ENCODE data around the gene CERK. TPM values are rescaled to one million over a fixed set of nuclear protein-coding genes. Genes with fewer than 3 reads are reported as not detected.

CERK gene
- polyA plus RNA-seq, 3 donors, result 14.7 to 27.2 (median 18.6) TPM

DNA sequence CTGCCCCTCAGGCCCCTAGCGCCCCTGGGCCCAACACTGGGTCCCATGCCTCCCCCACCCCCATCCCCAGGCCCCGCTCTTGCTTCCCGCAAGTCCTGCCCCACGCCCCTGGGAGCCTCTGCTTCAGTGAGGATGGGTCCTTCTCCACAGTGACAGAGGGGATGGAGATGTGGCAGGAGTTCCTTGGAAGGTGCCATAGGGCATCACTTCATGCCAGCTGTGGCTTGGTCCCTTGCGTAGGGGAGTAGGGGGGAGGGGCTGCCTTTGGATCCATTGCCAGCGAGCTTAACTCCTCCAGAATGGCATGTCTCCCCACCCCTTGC lies 14.9 kb upstream of the CERK start:
- no peak overlapping the region for H3K27ac ChIP-seq (ENCODE audit: low read depth, low read length)
- WGBS, 3 donors, result 96 to 97% (median 96%) methylated on average over 6 of the region's 6 CpGs

DNA sequence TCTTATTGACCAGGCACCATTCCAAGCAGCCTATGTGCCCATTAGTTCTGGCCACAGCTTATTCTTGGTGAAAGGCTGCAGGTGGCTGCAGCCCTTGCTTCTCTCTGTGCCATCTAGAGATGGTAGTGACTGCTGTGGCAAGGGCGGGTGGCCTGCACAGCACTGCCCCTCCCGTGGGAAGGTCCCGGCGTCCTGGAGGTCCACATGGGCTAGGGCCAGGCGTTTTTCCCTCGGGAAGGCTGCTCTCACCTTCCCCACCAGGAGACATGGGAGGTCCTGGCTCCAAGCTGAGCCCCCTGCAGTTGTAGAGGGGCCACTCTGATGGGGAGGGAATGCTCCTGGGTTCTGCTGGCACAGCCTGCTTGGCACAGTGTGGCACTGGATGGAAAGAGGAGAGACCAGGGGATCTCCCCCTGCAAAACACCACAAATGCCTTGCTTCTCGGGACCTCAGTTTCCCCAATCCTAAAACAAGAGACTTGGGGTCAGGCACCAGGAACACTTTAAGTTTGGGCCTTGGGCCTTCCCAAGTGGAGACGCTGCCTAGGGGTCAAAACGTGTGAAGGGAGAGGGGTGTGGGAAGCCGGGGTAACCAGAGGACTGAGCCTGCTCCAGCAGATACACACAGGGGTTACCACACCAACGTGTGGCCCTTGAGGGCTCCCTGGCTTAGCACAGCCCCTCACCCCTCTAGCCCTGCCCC lies 14.4 kb upstream of the CERK start:
- no peak overlapping the region for H3K27ac ChIP-seq (ENCODE audit: low read depth, low read length)

DNA sequence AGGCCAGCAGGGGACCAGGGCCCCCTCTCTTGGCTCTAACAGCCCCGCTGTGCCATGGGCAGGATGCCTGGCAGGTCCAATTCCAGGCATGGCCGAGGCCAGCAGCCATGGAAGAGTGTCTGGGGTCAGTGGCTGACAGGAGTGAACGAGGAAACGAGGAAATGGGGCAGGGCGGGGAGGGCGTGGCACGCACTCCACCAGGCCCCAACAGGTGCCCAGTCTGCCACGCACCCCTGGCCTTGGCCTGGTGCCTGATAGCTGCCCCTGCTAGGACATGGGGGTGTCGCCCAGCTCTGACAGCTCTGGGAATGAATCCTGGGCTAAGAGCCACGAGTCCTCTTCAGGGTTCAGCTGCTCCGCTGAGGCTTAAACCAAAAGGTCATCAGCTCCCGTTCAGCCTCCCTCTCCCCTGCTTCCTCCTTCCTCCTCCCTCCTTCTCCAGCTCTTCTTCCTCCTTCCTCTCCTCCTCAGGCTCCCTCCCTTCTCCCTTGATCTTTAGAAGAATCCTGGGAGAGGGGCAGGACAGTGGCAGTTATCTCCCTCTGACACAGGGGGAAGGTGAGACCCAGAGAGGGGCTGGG lies 12.9 kb upstream of the CERK start:
- H3K27ac ChIP-seq (ENCODE audit: low read depth, low read length), result no peak overlapping the region
- WGBS, 3 donors, result 46 to 66% (median 54%) methylated on average over 11 to 12 of the region's 12 CpGs

More for the DNA sequence above, 14.4 kb upstream of the CERK start:
- 77 to 87% (median 79%) methylated on average over 10 to 11 of the region's 11 CpGs for WGBS, 3 donors

DNA sequence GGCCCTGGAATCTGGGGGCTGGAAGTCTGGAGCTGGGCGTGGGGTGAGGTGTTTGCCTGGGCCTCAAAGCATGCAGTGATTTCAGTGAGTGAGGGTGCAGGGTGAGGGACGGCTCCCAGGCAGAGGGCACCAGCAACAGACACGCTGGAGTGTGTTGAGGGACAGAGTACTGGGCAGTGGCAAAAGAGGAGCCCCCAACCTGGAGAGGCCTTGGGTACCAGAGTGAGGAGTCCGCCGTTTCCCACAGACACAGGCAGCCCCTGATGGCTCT lies 12.4 kb upstream of the CERK start:
- no peak overlapping the region for H3K27ac ChIP-seq (ENCODE audit: low read depth, low read length)
- 87 to 92% (median 89%) methylated on average over 5 of the region's 5 CpGs for WGBS, 3 donors

DNA sequence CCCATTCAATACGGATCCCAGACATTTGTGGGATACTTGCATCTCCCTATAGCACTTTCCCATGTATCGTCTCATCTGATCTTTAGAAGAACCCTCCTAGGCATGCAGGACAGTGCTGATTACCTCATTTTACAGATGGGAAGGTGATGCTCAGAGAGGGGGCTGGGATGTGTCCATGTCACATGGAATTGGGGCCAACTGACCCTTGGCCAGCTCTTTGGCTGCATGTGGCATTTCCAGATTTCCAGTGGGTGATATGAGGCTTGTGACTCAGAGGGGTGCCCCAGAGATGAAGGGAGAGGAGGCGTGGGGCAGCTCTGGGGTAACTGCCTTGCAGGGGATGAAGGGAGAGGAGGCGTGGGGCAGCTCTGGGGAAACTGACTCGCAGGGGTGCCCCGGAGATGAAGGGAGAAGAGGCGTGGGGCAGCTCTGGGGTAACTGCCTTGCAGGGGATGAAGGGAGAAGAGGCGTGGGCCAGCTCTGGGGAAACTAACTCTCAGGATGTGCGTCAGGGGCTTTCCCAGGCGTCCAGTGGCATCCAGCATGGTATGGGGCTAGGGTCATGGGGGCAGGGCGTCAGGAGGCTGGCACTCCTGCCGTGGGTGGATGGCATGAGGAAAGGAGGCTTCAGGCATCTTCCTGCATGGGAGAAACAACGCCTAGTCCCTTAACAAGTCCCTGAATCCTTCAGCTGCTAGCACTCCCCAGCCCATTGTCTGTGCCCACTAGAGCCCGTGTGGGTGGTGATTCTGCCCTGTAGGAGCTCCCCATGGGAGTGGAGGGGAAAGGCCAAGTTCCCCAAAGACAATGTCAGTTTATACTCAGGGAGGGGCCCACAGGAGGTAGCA lies 11.9 kb upstream of the CERK start:
- H3K27ac ChIP-seq (ENCODE audit: low read depth, low read length), result no peak overlapping the region
- 64 to 83% (median 64%) methylated on average over 14 of the region's 14 CpGs for WGBS, 3 donors

- WGBS, 3 donors, result 26 to 67% (median 32%) methylated on average over 15 of the region's 15 CpGs
Measured at GRCh38 chr22:46748908-46749675, 11.0 kb upstream of the CERK start.

GRCh38 chr22:46748206-46748907 lies 10.3 kb upstream of the CERK start:
- 78 to 91% (median 85%) methylated on average over 20 of the region's 20 CpGs for WGBS, 3 donors
- H3K27ac ChIP-seq (ENCODE audit: low read depth, low read length), result no peak overlapping the region

More at GRCh38 chr22:46748908-46749675, 11.0 kb upstream of the CERK start:
- no peak overlapping the region for H3K27ac ChIP-seq (ENCODE audit: low read depth, low read length)

GRCh38 chr22:46747646-46748045 lies 9.6 kb upstream of the CERK start:
- H3K27ac ChIP-seq (ENCODE audit: low read depth, low read length), result no peak overlapping the region
- WGBS, 3 donors, result 62 to 79% (median 76%) methylated on average over 8 of the region's 8 CpGs

DNA sequence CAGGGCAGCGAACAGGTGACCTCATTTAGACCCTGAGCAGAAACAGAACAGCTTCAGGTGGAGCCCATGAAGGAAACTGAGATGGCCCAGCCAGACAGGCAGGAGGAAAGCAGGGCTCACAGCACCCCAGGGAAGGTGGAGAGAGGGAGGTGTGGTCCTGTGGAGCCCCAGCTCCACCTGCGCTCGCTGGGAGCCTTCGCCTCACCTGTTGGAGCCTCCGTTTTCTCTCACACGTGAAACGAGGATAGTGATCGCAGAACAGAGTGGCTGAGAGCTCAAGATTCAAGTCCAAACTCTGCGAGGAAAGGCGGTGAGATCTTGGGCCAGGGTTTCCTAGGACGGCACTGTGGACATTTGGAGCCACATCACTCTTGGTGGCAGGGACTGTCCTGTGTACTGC lies 8.6 kb upstream of the CERK start:
- no peak overlapping the region for H3K27ac ChIP-seq (ENCODE audit: low read depth, low read length)
- WGBS, 3 donors, result 33 to 85% (median 84%) methylated on average over 11 of the region's 11 CpGs

- 72 to 78% (median 73%) methylated on average over 5 of the region's 5 CpGs for WGBS, 3 donors
- H3K27ac ChIP-seq (ENCODE audit: low read depth, low read length), result no peak overlapping the region
Measured at GRCh38 chr22:46746192-46746591, 8.1 kb upstream of the CERK start.

- H3K27ac ChIP-seq (ENCODE audit: low read depth, low read length), result no peak overlapping the region
- WGBS, 3 donors, result 76 to 89% (median 82%) methylated on average over 6 of the region's 6 CpGs
Measured at GRCh38 chr22:46744581-46744980, 6.5 kb upstream of the CERK start.

DNA sequence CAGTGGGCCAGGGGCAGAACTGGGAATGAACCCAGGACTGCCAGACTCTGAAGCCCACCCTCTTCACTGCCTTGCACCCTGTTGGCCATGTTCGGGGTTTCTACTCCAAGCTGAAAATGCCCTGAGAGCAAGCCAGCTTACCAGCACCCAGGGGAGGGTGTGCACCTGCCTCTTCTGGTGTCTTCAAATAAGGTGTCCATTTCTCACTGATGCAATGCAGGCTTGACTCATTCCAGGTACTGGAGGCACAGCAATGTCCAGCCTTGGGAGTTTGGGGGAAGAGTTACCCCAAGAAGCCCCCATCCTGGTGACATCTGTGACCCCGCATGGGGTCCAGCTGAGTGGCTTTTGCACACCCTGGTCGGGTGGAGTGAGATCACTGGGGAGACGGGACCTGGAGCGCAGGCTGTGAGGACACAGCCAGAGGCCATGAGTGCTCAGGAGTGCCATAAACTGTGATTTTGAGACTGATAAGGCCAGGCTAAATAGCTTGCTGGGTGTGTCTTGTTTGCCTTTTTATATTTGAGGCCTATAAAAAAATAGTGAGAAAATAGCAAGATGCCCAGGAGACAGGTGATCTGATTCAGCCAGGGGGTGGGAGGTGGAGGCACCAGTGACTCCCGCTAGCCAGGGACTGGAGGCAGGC lies 4.6 kb upstream of the CERK start:
- 79 to 89% (median 88%) methylated on average over 6 of the region's 6 CpGs for WGBS, 3 donors
- no peak overlapping the region for H3K27ac ChIP-seq (ENCODE audit: low read depth, low read length)

DNA sequence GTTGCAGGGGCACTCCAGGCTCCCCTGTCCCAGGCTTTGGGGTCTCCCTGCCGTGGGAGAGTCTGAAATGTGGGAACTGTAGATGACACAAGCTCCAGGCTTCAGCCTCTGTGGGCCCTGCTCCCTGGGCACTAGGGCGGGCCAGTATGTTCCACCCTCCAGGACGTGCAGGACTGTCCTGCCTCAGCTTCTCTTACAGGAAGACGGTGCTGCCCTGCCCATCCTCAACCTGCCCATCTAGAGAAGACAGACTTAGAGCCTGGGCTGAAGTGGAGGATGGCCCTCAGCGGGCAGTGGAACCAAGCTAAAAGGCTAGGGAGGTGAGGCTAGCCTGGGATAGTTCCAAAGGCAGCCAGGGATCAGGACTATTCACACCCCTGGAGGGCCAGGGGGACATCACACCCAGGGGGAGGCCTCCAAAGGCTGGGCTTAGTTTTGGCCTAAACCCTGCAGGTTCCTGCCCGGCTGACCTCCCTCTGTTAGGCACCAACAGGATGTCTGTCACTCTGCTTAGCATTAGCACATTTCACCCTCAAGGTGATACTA lies 4.0 kb upstream of the CERK start:
- 84 to 88% (median 86%) methylated on average over 6 of the region's 6 CpGs for WGBS, 3 donors
- no peak overlapping the region for H3K27ac ChIP-seq (ENCODE audit: low read depth, low read length)

GRCh38 chr22:46740910-46741780 lies 3.1 kb upstream of the CERK start:
- H3K27ac ChIP-seq (ENCODE audit: low read depth, low read length), result no peak overlapping the region
- 83 to 90% (median 85%) methylated on average over 14 of the region's 14 CpGs for WGBS, 3 donors

DNA sequence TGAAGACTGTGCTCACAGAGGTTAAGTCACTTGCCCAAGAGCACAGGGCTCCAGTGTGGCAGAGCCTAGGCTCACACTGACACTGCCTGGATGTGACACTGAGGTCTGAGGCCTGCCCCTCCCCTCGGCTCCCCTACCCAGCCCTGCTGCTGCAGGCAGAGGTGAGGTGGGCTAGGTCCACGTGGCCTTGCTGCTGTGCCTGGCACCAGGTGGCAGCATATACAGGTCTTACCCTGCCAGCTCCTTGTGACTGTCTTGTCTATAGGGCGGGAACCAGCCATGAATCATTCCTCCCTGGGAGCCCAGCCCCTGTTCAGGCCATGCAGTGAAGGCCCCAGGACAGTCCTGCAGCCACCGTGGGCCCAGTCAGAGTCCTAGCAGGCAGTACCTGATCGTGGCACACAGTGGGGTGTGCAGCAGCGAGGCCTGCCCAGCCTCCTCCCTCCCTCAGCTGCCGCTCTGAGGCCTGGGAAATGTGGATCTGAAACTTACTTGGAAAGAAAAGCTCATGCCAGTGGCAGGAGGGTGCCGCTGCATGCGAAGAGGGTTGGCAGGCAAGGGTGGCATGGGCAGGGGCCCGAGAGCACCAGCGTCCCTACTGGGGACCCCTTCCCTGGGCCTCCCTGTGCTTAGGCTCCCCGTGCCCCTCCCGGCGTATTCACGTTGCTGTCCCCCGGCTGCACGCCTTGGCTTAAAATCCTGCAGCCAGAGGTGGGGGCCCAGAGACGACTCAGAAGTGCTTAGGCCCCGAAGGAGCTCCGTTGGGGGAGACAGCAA lies 1.2 kb upstream of the CERK start:
- 46 to 80% (median 77%) methylated on average over 16 to 20 of the region's 20 CpGs for WGBS, 3 donors
- H3K27ac ChIP-seq (ENCODE audit: low read depth, low read length), result no peak overlapping the region

GRCh38 chr22:46738647-46739093 lies 618 bp upstream of the CERK start:
- 7 to 22% (median 19%) methylated on average over 11 to 20 of the region's 20 CpGs for WGBS, 3 donors
- H3K27ac ChIP-seq (ENCODE audit: low read depth, low read length), result peak overlapping the region; percentile 40

Measured in adipose tissue (tissue), 3 donors.